HUES6 (cell line): ENCODE results near the gene APOL3.
"Not testable (repeated sequence)": the region's sequence is repeated elsewhere in the genome, so short reads cannot be mapped to it uniquely, and the experiment has no call there.

Experiments
- H3K27ac ChIP-seq: 2 replicates; pipeline ENCODE4 v1.7.0; 2013; ENCODE audit warnings: low read depth, mild to moderate bottlenecking, low read length, inconsistent platforms
- H3K27me3 ChIP-seq: 2 replicates; pipeline ENCODE4 v1.6.1; 2013; ENCODE audit warnings: low read length; ENCODE audit not compliant: control insufficient read depth, insufficient read depth
- H3K36me3 ChIP-seq: 2 replicates; pipeline ENCODE4 v1.6.1; 2013; ENCODE audit warnings: low read length; ENCODE audit not compliant: control insufficient read depth, insufficient read depth
- H3K4me1 ChIP-seq: 2 replicates; pipeline ENCODE4 v1.6.1; 2013; ENCODE audit warnings: low read length; ENCODE audit not compliant: control insufficient read depth, insufficient read depth
- H3K4me3 ChIP-seq: 2 replicates; pipeline ENCODE4 v1.5.1; 2013; ENCODE audit warnings: low read depth, low read length
- H3K9ac ChIP-seq: one replicate; pipeline ENCODE4 v1.6.1; 2013; ENCODE audit warnings: mild to moderate bottlenecking, low read length
- H3K9me3 ChIP-seq: 2 replicates; pipeline ENCODE4 v1.6.1; 2013; ENCODE audit warnings: low read depth, low read length; ENCODE audit not compliant: control insufficient read depth, insufficient read depth

The APOL3 gene

GRCh38 chr22:36201630-36202319 is 41.2 kb upstream of the APOL3 start, which contains the start of gene APOL4:
Gene APOL4, minus strand, starts transcription at chr22:36201809. Its CDS starts 75 bp downstream, at chr22:36201734.
- no peaks in the 10 kb centered on the region for H3K36me3 ChIP-seq
- no peaks in the 10 kb centered on the region for H3K9me3 ChIP-seq
- H3K9ac ChIP-seq: no peak within 1 kb of the TSS
- H3K4me3 ChIP-seq: no peak within 1 kb of the TSS
- no peak within 1 kb of the TSS for H3K27ac ChIP-seq
- peaks cover 13% of the 10 kb centered on the region for H3K4me1 ChIP-seq
- no peaks in the 10 kb centered on the region; the same call in 1 of the 2 replicates for H3K27me3 ChIP-seq

DNA sequence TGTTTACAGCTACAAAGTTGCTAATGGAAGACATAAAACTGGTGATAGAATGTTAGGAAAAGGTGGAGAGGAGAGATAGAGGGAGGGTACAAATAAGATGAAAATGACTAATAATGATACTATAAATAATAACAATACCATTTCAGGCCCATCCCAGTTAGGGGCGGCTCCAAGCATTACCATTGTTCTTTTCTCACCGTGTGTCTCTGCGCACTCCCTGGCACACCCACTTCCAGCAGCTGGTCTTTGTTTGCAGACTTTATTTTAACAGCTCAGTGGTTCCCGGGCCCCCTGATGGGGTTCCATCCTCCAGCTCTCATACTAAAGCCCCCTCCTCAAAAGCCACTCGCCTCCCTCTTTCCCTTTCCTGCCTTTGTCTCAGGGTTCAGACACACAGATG is 40.5 kb upstream of the APOL3 start:
- not testable (repeated sequence) for H3K27ac ChIP-seq, H3K9ac ChIP-seq, H3K9me3 ChIP-seq, H3K36me3 ChIP-seq, H3K4me3 ChIP-seq, H3K27me3 ChIP-seq
- peaks cover 18% of the 10 kb centered on the region for H3K4me1 ChIP-seq

- Histone ChIP-seq H3K36me3 (no peaks in the 10 kb centered on the region), H3K27me3 (no peaks in the 10 kb centered on the region; the same call in 1 of the 2 replicates), H3K9me3 (no peaks in the 10 kb centered on the region), H3K9ac (no peak overlapping the region), H3K4me1 (peaks cover 18% of the 10 kb centered on the region), H3K4me3 (no peak overlapping the region), H3K27ac (no peak overlapping the region)
Observed at GRCh38 chr22:36199001-36199551, 38.5 kb upstream of the APOL3 start.

DNA sequence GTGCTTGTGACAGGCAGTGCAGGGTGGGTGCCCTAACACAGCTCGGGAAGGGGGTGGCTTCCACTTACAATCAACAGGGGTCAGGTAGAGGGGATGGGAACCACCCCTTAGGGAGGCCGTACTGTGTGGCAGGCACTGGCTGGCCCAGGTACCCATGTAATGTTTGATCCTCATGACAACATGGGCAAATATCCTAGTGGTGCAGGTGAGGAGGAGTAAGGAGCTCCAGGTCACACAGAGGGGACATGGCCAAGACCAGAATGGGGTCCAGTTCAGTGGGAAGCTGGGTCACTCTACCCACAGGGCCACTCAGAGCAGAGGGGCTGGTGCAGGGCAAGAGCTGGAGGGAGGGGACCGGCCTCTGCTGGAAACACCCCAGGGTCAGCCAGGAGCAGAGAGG is 38.0 kb upstream of the APOL3 start:
- Histone ChIP-seq H3K9me3 (no peaks in the 10 kb centered on the region), H3K27me3 (no peaks in the 10 kb centered on the region; the same call in 1 of the 2 replicates), H3K27ac (no peak overlapping the region), H3K9ac (no peak overlapping the region), H3K4me1 (peaks cover 18% of the 10 kb centered on the region), H3K36me3 (no peaks in the 10 kb centered on the region), H3K4me3 (no peak overlapping the region)

GRCh38 chr22:36197514-36198146 is 37.1 kb upstream of the APOL3 start:
- Histone ChIP-seq H3K4me1 (peaks cover 18% of the 10 kb centered on the region), H3K9ac (no peak overlapping the region), H3K27me3 (no peaks in the 10 kb centered on the region; the same call in 1 of the 2 replicates), H3K9me3 (no peaks in the 10 kb centered on the region), H3K36me3 (no peaks in the 10 kb centered on the region), H3K4me3 (no peak overlapping the region), H3K27ac (no peak overlapping the region)

GRCh38 chr22:36197065-36197440 is 36.5 kb upstream of the APOL3 start:
- H3K9me3 ChIP-seq: no peaks in the 10 kb centered on the region
- H3K4me1 ChIP-seq: peaks cover 18% of the 10 kb centered on the region
- no peak overlapping the region for H3K9ac ChIP-seq
- no peaks in the 10 kb centered on the region for H3K36me3 ChIP-seq
- no peak overlapping the region for H3K4me3 ChIP-seq
- no peaks in the 10 kb centered on the region; the same call in 1 of the 2 replicates for H3K27me3 ChIP-seq
- no peak overlapping the region for H3K27ac ChIP-seq

GRCh38 chr22:36196254-36197064 is 35.9 kb upstream of the APOL3 start:
- H3K9me3 ChIP-seq: peaks cover 3% of the 10 kb centered on the region; the same call in 1 of the 2 replicates
- no peak overlapping the region for H3K27ac ChIP-seq
- H3K4me3 ChIP-seq: no peak overlapping the region
- no peaks in the 10 kb centered on the region; the same call in 1 of the 2 replicates for H3K27me3 ChIP-seq
- no peaks in the 10 kb centered on the region for H3K36me3 ChIP-seq
- peaks cover 18% of the 10 kb centered on the region for H3K4me1 ChIP-seq
- H3K9ac ChIP-seq: no peak overlapping the region

- H3K4me1 ChIP-seq: peaks cover 18% of the 10 kb centered on the region
- no peak overlapping the region for H3K27ac ChIP-seq
- peaks cover 10% of the 10 kb centered on the region; the same call in 1 of the 2 replicates for H3K9me3 ChIP-seq
- no peak overlapping the region for H3K9ac ChIP-seq
- no peak overlapping the region for H3K4me3 ChIP-seq
- no peaks in the 10 kb centered on the region for H3K36me3 ChIP-seq
- no peaks in the 10 kb centered on the region for H3K27me3 ChIP-seq
Observed at GRCh38 chr22:36194971-36195370, 34.4 kb upstream of the APOL3 start.

DNA sequence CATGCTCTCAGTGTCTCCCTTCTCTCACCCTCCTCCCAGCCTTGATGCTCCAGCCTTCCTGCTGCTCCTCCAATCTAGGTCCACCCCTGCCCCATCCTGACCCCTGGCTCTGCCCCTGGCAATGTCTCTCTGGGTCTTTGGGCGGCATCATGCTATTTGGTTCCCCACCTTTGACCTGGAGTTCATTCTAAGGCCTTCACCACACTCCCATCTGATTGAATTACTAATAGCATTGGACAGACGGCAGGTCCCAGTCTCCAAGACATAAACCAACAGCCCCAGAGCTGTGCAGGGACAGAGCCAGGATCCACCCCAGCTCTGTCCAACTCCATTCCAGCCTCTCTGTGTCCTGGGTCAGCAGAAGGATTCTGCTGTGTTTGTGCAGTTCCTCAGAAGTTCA is 33.8 kb upstream of the APOL3 start:
- H3K27me3 ChIP-seq: no peaks in the 10 kb centered on the region
- peaks cover 10% of the 10 kb centered on the region; the same call in 1 of the 2 replicates for H3K9me3 ChIP-seq
- no peak overlapping the region for H3K9ac ChIP-seq
- H3K4me3 ChIP-seq: no peak overlapping the region
- no peak overlapping the region for H3K27ac ChIP-seq
- H3K4me1 ChIP-seq: peaks cover 23% of the 10 kb centered on the region
- no peaks in the 10 kb centered on the region for H3K36me3 ChIP-seq

DNA sequence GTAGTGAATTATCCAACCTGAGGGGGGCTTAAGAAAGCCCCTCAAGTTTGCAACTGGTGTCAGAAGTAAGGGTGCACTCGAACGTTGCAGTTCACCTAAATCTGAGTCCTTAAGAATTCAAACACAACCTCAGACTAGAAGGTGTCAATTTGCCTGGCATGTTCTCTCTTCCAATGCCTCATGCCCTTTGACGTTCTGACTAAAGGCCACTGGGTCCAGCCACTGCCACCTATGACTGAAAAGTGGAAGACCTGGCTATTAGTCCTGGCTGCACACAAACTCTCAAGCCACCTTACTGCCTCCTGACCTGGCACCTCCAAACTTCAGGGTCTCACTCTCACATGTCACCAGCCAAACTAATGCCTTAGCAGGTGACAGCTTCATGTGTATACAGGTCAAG is 33.0 kb upstream of the APOL3 start:
- Histone ChIP-seq H3K9me3 (peaks cover 10% of the 10 kb centered on the region; the same call in 1 of the 2 replicates), H3K4me1 (peaks cover 23% of the 10 kb centered on the region), H3K4me3 (no peak overlapping the region), H3K27me3 (no peaks in the 10 kb centered on the region), H3K36me3 (no peaks in the 10 kb centered on the region), H3K27ac (no peak overlapping the region), H3K9ac (no peak overlapping the region)
